A549 (cell line): ENCODE data around the gene PDZD2. TPM values are rescaled to one million over a fixed set of nuclear protein-coding genes. Genes with fewer than 3 reads are reported as not detected.

Experiments
- ATAC-seq, 2 experiments: fragments of 200-7000 bp in 1 of 2; fragments of >200 bp in 1 of 2; cut with Nextera tagmentation in 1 of 2; cut with Tn5 transposase in 1 of 2; 3 replicates each; pipeline versions ENCODE4 v1.8.0 to v1.9.1; 2018 to 2020; ENCODE audit warnings: mild to moderate bottlenecking in 1 of 2, moderate library complexity in 1 of 2
- CTCF ChIA-PET: fragments of 300-600 bp; sonication (Branson Sonifier 250); formaldehyde crosslinking; extraction: SDS; loops from one replicate; lab custom pipeline; 2021; ENCODE audit warnings: antibody characterized with exemption, inconsistent platforms; lab: Yijun Ruan, JAX
- POLR2A ChIA-PET: fragments of 350-600 bp; formaldehyde crosslinking; extraction: SDS; loops from one replicate; lab custom pipeline; 2021; ENCODE audit warnings: antibody characterized with exemption, inconsistent platforms; lab: Yijun Ruan, JAX
- DNase-seq, 2 experiments: peaks; one replicate each; pipeline versions ENCODE4 v3.0.0 to v3.0.0-alpha.2; 2011 to 2016; ENCODE audit warnings: low read depth in 1 of 2, low spot score in 1 of 2
- FAIRE-seq: peaks from 2 replicates; lab custom pipeline; 2011; peaks lifted over from hg19 to GRCh38; lab: Jason Lieb, UNC
- H3K27ac ChIP-seq, 2 experiments: fragments of >200 bp; sonication (Bioruptor Twin); formaldehyde crosslinking; 3 replicates each; pipeline ENCODE4 v1.5.1; 2016 to 2017
- H3K4me1 ChIP-seq: fragments of >200 bp; sonication (Bioruptor Twin); formaldehyde crosslinking; 3 replicates; pipeline ENCODE4 v1.6.1; 2016
- H3K4me2 ChIP-seq: fragments of >200 bp; sonication (Bioruptor Twin); formaldehyde crosslinking; 3 replicates; pipeline ENCODE4 v1.6.1; 2016
- H3K4me3 ChIP-seq: fragments of >200 bp; sonication (Bioruptor Twin); formaldehyde crosslinking; 3 replicates; pipeline ENCODE4 v1.5.1; 2016
- H3K9me3 ChIP-seq: fragments of >200 bp; sonication (Bioruptor Twin); formaldehyde crosslinking; 3 replicates; pipeline ENCODE4 v1.6.1; 2016
- ATOH8 ChIP-seq: fragments of 250-450 bp; sonication (Bioruptor Pico); IDR thresholded peaks from 2 replicates; pipeline ENCODE4 v1.5.0; 2020; ENCODE audit warnings: low read depth, mild to moderate bottlenecking, moderate library complexity
- BCL3 ChIP-seq: fragments of >200 bp; sonication (Bioruptor Twin); formaldehyde crosslinking; IDR thresholded peaks from 3 replicates; pipeline ENCODE4 v1.6.1; 2016
- CBX8 ChIP-seq: fragments of 200-600 bp; sonication (generic); IDR thresholded peaks from 2 replicates; pipeline ENCODE4 v1.6.1; 2016
- CHD4 ChIP-seq: fragments of 200-600 bp; sonication (generic); IDR thresholded peaks from 2 replicates; pipeline ENCODE4 v1.6.1; 2016; ENCODE audit warnings: antibody characterized with exemption, mild to moderate bottlenecking, borderline replicate concordance
- E2F6 ChIP-seq: IDR thresholded peaks from 2 replicates; pipeline ENCODE4 v1.6.1; 2012; ENCODE audit warnings: low read depth, borderline replicate concordance
- EHMT2 ChIP-seq: fragments of 200-600 bp; sonication (generic); IDR thresholded peaks from 2 replicates; pipeline ENCODE4 v1.6.1; 2016; ENCODE audit warnings: antibody characterized with exemption, low read depth, mild to moderate bottlenecking, moderate library complexity
- ESRRA ChIP-seq: fragments of 150-350 bp; IDR thresholded peaks from 2 replicates; pipeline ENCODE4 v1.6.1; 2014; ENCODE audit warnings: mild to moderate bottlenecking, low read length, borderline replicate concordance
- FOSB ChIP-seq: fragments of 250-450 bp; sonication (Bioruptor Pico); IDR thresholded peaks from 2 replicates; pipeline ENCODE4 v1.5.0; 2020; ENCODE audit warnings: mild to moderate bottlenecking, moderate library complexity
- FOSL2 ChIP-seq, 2 experiments: fragments of 450-650 bp in 1 of 2; fragments of >200 bp in 1 of 2; sonication (Bioruptor Twin) in 1 of 2; formaldehyde crosslinking; IDR thresholded peaks; 2 replicates each; pipeline versions ENCODE4 v1.5.0 to v1.6.1; 2016 to 2020; ENCODE audit warnings: mild to moderate bottlenecking in 1 of 2, moderate library complexity in 1 of 2
- HDAC2 ChIP-seq: fragments of 200-600 bp; sonication (generic); IDR thresholded peaks from 2 replicates; pipeline ENCODE4 v1.6.1; 2016
- HMGXB4 ChIP-seq: fragments of 250-450 bp; sonication (Bioruptor Pico); IDR thresholded peaks from 2 replicates; pipeline ENCODE4 v1.5.0; 2021; ENCODE audit warnings: mild to moderate bottlenecking, moderate library complexity, borderline replicate concordance
- JUNB ChIP-seq: fragments of >200 bp; sonication (Bioruptor Twin); formaldehyde crosslinking; IDR thresholded peaks from 2 replicates; pipeline ENCODE4 v1.6.1; 2016
- MYC ChIP-seq: IDR thresholded peaks from 2 replicates; pipeline ENCODE4 v1.6.1; 2012; ENCODE audit warnings: mild to moderate bottlenecking, inconsistent platforms, low read length, improper control_type of control experiment, borderline replicate concordance
- NFE2L2 ChIP-seq: fragments of 150-350 bp; conservative IDR thresholded peaks from 2 replicates; pipeline ENCODE4 v1.6.1; 2014; ENCODE audit warnings: low read length
- PBX3 ChIP-seq: IDR thresholded peaks from 2 replicates; pipeline ENCODE4 v1.6.1; 2012
- PHF8 ChIP-seq: fragments of 200-600 bp; sonication (generic); IDR thresholded peaks from 2 replicates; pipeline ENCODE4 v1.6.1; 2016; ENCODE audit warnings: low read depth, mild to moderate bottlenecking, antibody characterized with exemption, moderate library complexity, borderline replicate concordance
- POLR2AphosphoS2 ChIP-seq: conservative IDR thresholded peaks from 2 replicates; pipeline ENCODE4 v1.6.1; 2012; ENCODE audit warnings: low read length, improper control_type of control experiment, inconsistent platforms
- RAD21 ChIP-seq, 2 experiments: fragments of >200 bp in 1 of 2; sonication (Bioruptor Twin) in 1 of 2; formaldehyde crosslinking in 1 of 2; IDR thresholded peaks in 1 of 2; conservative IDR thresholded peaks in 1 of 2; 2 replicates in 1 of 2; 3 replicates in 1 of 2; pipeline ENCODE4 v1.6.1; 2012 to 2018; ENCODE audit warnings: inconsistent platforms in 1 of 2
- SMC3 ChIP-seq: fragments of >200 bp; sonication (Bioruptor Twin); formaldehyde crosslinking; IDR thresholded peaks from 3 replicates; pipeline ENCODE4 v1.6.1; 2018; ENCODE audit warnings: inconsistent platforms
- TP53 ChIP-seq: fragments of 250-450 bp; sonication (Bioruptor Pico); IDR thresholded peaks from 2 replicates; pipeline ENCODE4 v1.5.0; 2021; ENCODE audit warnings: mild to moderate bottlenecking, moderate library complexity
- ZFP36 ChIP-seq: fragments of 450-650 bp; IDR thresholded peaks from 2 replicates; pipeline ENCODE4 v1.6.1; 2014; ENCODE audit warnings: borderline replicate concordance; ENCODE audit not compliant: partially characterized antibody
- ZNF302 ChIP-seq: fragments of 250-450 bp; sonication (Bioruptor Pico); IDR thresholded peaks from 2 replicates; pipeline ENCODE4 v1.9.0; 2021; ENCODE audit warnings: inconsistent platforms, mild to moderate bottlenecking, moderate library complexity
- WGBS: methylation state at CpG from one replicate; pipeline ENCODE4 v1.1.6; 2017; ENCODE audit errors: missing lambda C conversion rate; 5-methylcytosine and 5-hydroxymethylcytosine counted together
- polyA plus RNA-seq, 4 experiments: library from polyadenylated mRNA; depleted of rRNA in 3 of 4; stranded (reverse); fragments of >200 nt; fragmentation: RNase III in 1 of 4; extraction: RNeasy Plus Mini Kit Qiagen cat#74134 plus additional on column Dnase treatment in 1 of 4; gene quantifications; 2 replicates in 3 of 4; 3 replicates in 1 of 4; pipeline ENCODE4 v1.2.3, GENCODE V29; 2011 to 2017

PDZD2 gene
- polyA plus RNA-seq, 2 of the 4 experiments (the other 2 are of a cell fraction): 0.06 to 0.09 TPM

GRCh38 chr5:31847354-31847753 lies 208.4 kb downstream of the PDZD2 start:
- no peaks in the 10 kb centered on the region; the same call in 2 of the 3 replicates for H3K4me1 ChIP-seq
- no peak overlapping the region for H3K4me2 ChIP-seq
- H3K4me3 ChIP-seq: no peak overlapping the region
- H3K9me3 ChIP-seq: no peaks in the 10 kb centered on the region
- ATAC-seq (no peak), FAIRE-seq (no peak), DNase-seq (no peak)
- WGBS: 59% methylated on average over 7 of the region's 7 CpGs
- no peak for TF ChIP-seq MYC
- no peak for TF ChIP-seq RAD21 (conservative IDR thresholded peaks at IDR 0.05 in 1 of 2, IDR thresholded peaks at IDR 0.05 in 1 of 2)
- no peak for TF ChIP-seq HDAC2
- TF ChIP-seq NFE2L2: no peak
- no peak for TF ChIP-seq FOSB
- TF ChIP-seq SMC3: no peak
- no peak for TF ChIP-seq JUNB
- TF ChIP-seq POLR2AphosphoS2: no peak
- ChIA-PET CTCF (interaction anchor here (1.3 kb wide), 1 partner anchor 229 kb away, joined by 6 read pairs; no protein-coding TSS in a partner anchor), POLR2A (no interaction called here)
- no peak overlapping the region for H3K27ac ChIP-seq

GRCh38 chr5:31850981-31851689 lies 212.2 kb downstream of the PDZD2 start:
- POLR2A ChIA-PET: no interaction called here
- no peaks in the 10 kb centered on the region for H3K9me3 ChIP-seq
- ATAC-seq: no peak
- 32% methylated on average over 4 of the region's 4 CpGs for WGBS
- CTCF ChIA-PET: interaction anchor here (1.3 kb wide), 1 partner anchor 26 kb away, joined by 5 read pairs; no protein-coding TSS in a partner anchor
- H3K27ac ChIP-seq: no peak overlapping the region
- FAIRE-seq: no peak
- no peak for DNase-seq
- no peak overlapping the region for H3K4me3 ChIP-seq
- TF ChIP-seq E2F6 (no peak), MYC (no peak), ESRRA (no peak), CHD4 (no peak), ZFP36 (no peak), ATOH8 (no peak), PHF8 (no peak), TP53 (CRISPR knock-in tag) (no peak), FOSL2 (IDR thresholded peaks at IDR 0.05) (no peak), FOSL2 (CRISPR knock-in tag; IDR thresholded peaks at IDR 0.05) (no peak), PBX3 (no peak), HMGXB4 (CRISPR knock-in tag) (no peak), EHMT2 (no peak), CBX8 (no peak), RAD21 (conservative IDR thresholded peaks at IDR 0.05 in 1 of 2, IDR thresholded peaks at IDR 0.05 in 1 of 2) (no peak), BCL3 (no peak), ZNF302 (CRISPR knock-in tag) (no peak)
- 0 out of 3 replicates have a peak, but pooled peaks cover 5% of the 10 kb centered on the region for H3K4me1 ChIP-seq
- no peak overlapping the region for H3K4me2 ChIP-seq
